Stomach (tissue), 9 donors: ENCODE data around the gene NLK. TPM values are rescaled to one million over a fixed set of nuclear protein-coding genes. Genes with fewer than 3 reads are reported as not detected.
"Not testable (repeated sequence)": the region's sequence is repeated elsewhere in the genome, so short reads cannot be mapped to it uniquely, and the experiment has no call there.

Experiments
- DNase-seq, 2 donors: peaks; one replicate each; pipeline versions ENCODE4 v3.0.0 to v3.0.0-alpha.2; 2013 to 2019
- H3K27ac ChIP-seq, 5 donors: fragments of 200-600 bp in 4 of 5; sonication (generic) in 4 of 5; one replicate each; pipeline ENCODE4 v1.5.1; 2013 to 2019; ENCODE audit warnings: mild to moderate bottlenecking in 1 of 5, moderate library complexity in 1 of 5
- H3K27me3 ChIP-seq, 3 donors: fragments of 200-600 bp; sonication (generic); one replicate each; pipeline ENCODE4 v1.5.1; 2017 to 2019; ENCODE audit warnings: mixed run types in 1 of 3
- H3K36me3 ChIP-seq, 4 donors: fragments of 200-600 bp; sonication (generic); 1 replicate in 3 of 4; 2 replicates in 1 of 4; pipeline ENCODE4 v1.5.1; 2016 to 2019
- H3K4me1 ChIP-seq, 4 donors: fragments of 200-600 bp; sonication (generic); one replicate each; pipeline ENCODE4 v1.5.1; 2016 to 2019
- H3K4me3 ChIP-seq, 4 donors: fragments of 200-600 bp; sonication (generic) in 3 of 4; one replicate each; pipeline ENCODE4 v1.5.1; 2016 to 2019; ENCODE audit warnings: mild to moderate bottlenecking in 1 of 4
- H3K9me3 ChIP-seq, 4 donors: fragments of 200-600 bp; sonication (generic); one replicate each; pipeline ENCODE4 v1.5.1; 2016 to 2019
- CTCF ChIP-seq, 7 experiments: fragments of 450-650 bp in 4 of 7; fragments of 200-600 bp in 3 of 7; sonication (generic) in 3 of 7; IDR thresholded peaks; one replicate each; pipeline ENCODE4 v1.5.1; 2016 to 2019; ENCODE audit warnings: antibody characterized with exemption in 7 of 7, control low read depth in 2 of 7, mild to moderate bottlenecking in 1 of 7
- EP300 ChIP-seq: sonication (generic); formaldehyde crosslinking; IDR thresholded peaks from one replicate; pipeline ENCODE4 v1.6.1; 2017; ENCODE audit warnings: antibody characterized with exemption
- POLR2A ChIP-seq, 4 donors: fragments of 450-650 bp; IDR thresholded peaks; one replicate each; pipeline ENCODE4 v1.6.1; 2016; ENCODE audit warnings: antibody characterized with exemption in 4 of 4, control low read depth in 2 of 4, mild to moderate bottlenecking in 1 of 4, moderate library complexity in 1 of 4
- POLR2AphosphoS5 ChIP-seq, 3 donors: sonication (generic); formaldehyde crosslinking; IDR thresholded peaks; one replicate each; pipeline ENCODE4 v1.6.1; 2016; ENCODE audit warnings: antibody characterized with exemption in 3 of 3
- WGBS, 5 donors: extraction: QIAGEN DNeasy Blood & Tissue Kit in 3 of 5; methylation state at CpG; one replicate each; pipeline versions ENCODE4 v1.1.5 to v1.1.7; 2013 to 2018; 5-methylcytosine and 5-hydroxymethylcytosine counted together
- intact Hi-C: fragments of 100-400 bp; cut with DNase I; formaldehyde crosslinking; loops from one replicate; pipeline ENCODE4 v1.15.1; 2023; ENCODE audit warnings: low total_unique reads
- polyA plus RNA-seq, 3 donors: library from polyadenylated mRNA; stranded (reverse); fragments of 200-250 nt; gene quantifications; one replicate each; pipeline ENCODE4 v1.2.3, GENCODE V29; 2013
- total RNA-seq, 5 donors: library from RNA; depleted of rRNA; stranded (reverse); fragments of >200 nt; gene quantifications; one replicate each; pipeline versions ENCODE4 v1.1.0 to v1.2.3, GENCODE V29; 2014 to 2016
- donor health status: healthy with polysubstance abuse.
- donor health status: Bipolar disorder and iron deficiency.
- donor health status: healthy.

NLK gene
- total and polyA plus RNA-seq, 8 donors, result 4.3 to 169 (median 14.7) TPM

GRCh38 chr17:28178800-28179199 lies 136.3 kb downstream of the NLK start:
- no peaks in the 10 kb centered on the region for H3K27me3 ChIP-seq
- intact Hi-C loops, result no loop called here

GRCh38 chr17:28180449-28180848 lies 138.0 kb downstream of the NLK start:
- Histone ChIP-seq H3K4me1 (no peaks in the 10 kb centered on the region), H3K27ac (no peak overlapping the region), H3K9me3 (no peaks in the 10 kb centered on the region), H3K4me3 (no peak overlapping the region), H3K36me3 (peaks cover 0 to 14% (median 11%) of the 10 kb centered on the region in 4 donors), H3K27me3 (no peaks in the 10 kb centered on the region)
- no peak for DNase-seq
- intact Hi-C loops, result no loop called here
- TF ChIP-seq CTCF (IDR thresholded peaks at IDR 0.05) (no peak), EP300 (no peak), POLR2AphosphoS5 (IDR thresholded peaks at IDR 0.05) (no peak), POLR2A (IDR thresholded peaks at IDR 0.05) (no peak)
- WGBS, 5 donors, result 71 to 84% (median 78%) methylated on average over 1 of the region's 1 CpG

More at GRCh38 chr17:28178800-28179199, 136.3 kb downstream of the NLK start:
- Histone ChIP-seq H3K36me3 (peaks cover 0 to 25% (median 16%) of the 10 kb centered on the region in 4 donors), H3K4me3 (no peak overlapping the region), H3K4me1 (no peaks in the 10 kb centered on the region), H3K9me3 (no peaks in the 10 kb centered on the region), H3K27ac (no peak overlapping the region)
- no peak for DNase-seq
- WGBS, 5 donors, result 91 to 95% (median 92%) methylated on average over 3 of the region's 3 CpGs
- TF ChIP-seq POLR2A (IDR thresholded peaks at IDR 0.05), result no peak

DNA sequence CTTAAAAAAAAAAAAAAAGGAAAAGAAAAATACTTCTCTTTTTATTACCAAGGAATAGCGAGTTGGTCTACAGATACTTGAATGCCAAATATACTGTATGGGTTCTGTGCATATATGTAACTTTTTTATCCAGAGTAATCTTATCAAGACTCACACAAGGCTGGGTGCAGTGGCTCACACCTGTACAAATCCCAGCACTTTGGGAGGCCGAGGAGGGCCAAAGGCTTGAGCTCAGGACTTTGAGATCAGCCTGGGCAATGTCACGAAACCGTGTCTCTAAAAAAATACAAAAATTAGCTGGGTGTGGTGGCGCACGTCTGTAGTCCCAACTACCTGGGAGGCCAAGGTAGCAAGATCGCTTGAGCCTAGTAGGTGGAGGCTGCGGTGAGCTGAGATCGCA lies 139.1 kb downstream of the NLK start:
- DNase-seq, result no peak
- Histone ChIP-seq H3K27ac (no peak overlapping the region), H3K36me3 (peaks cover 0 to 25% (median 22%) of the 10 kb centered on the region in 4 donors), H3K4me3 (no peak overlapping the region), H3K9me3 (no peaks in the 10 kb centered on the region), H3K4me1 (no peaks in the 10 kb centered on the region), H3K27me3 (no peaks in the 10 kb centered on the region)
- 87 to 96% (median 91%) methylated on average over 9 of the region's 9 CpGs for WGBS, 5 donors
- intact Hi-C loops, result no loop called here
- TF ChIP-seq POLR2A (IDR thresholded peaks at IDR 0.05), result no peak
- TF ChIP-seq CTCF (IDR thresholded peaks at IDR 0.05), result no peak
- TF ChIP-seq POLR2AphosphoS5 (IDR thresholded peaks at IDR 0.05), result no peak
- no peak for TF ChIP-seq EP300

DNA sequence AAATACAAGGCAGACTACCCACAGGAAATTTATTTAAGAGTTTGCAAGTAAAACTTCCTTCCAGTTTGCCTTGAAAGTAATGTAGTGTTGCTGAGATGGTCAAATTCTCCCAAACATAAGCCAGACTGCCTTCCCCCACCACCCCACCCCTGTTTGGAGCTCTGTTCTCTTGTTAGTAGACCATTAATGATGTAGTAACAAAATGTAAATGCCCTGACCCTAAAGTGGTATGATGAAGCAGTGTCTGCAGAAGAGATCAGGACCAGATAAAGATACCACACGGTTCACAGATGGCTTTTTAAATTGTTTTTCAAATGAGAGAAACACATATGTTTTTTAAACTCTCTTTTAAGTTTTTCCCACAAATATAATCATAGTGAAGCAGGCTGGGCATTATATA lies 140.1 kb downstream of the NLK start:
- no peaks in the 10 kb centered on the region for H3K9me3 ChIP-seq
- H3K27ac ChIP-seq, result no peak overlapping the region
- H3K27me3 ChIP-seq, result no peaks in the 10 kb centered on the region
- H3K4me1 ChIP-seq, result no peaks in the 10 kb centered on the region
- H3K4me3 ChIP-seq, result no peak overlapping the region
- intact Hi-C loops, result no loop called here
- no peak for TF ChIP-seq EP300
- no peak for TF ChIP-seq POLR2AphosphoS5 (IDR thresholded peaks at IDR 0.05)
- TF ChIP-seq POLR2A (IDR thresholded peaks at IDR 0.05), result no peak
- no peak for TF ChIP-seq CTCF (IDR thresholded peaks at IDR 0.05)
- H3K36me3 ChIP-seq, result peaks cover 0 to 25% (median 23%) of the 10 kb centered on the region in 4 donors
- 61 to 73% (median 70%) methylated on average over 1 of the region's 1 CpG for WGBS, 5 donors
- no peak for DNase-seq

GRCh38 chr17:28185658-28186057 lies 143.2 kb downstream of the NLK start:
- no peak for DNase-seq
- 90 to 98% (median 93%) methylated on average over 5 of the region's 5 CpGs for WGBS, 5 donors

GRCh38 chr17:28186472-28186871 lies 144.0 kb downstream of the NLK start:
- intact Hi-C loops, H3K27ac ChIP-seq, H3K27me3 ChIP-seq, H3K9me3 ChIP-seq, DNase-seq, H3K4me3 ChIP-seq, H3K4me1 ChIP-seq: not testable (repeated sequence)
- peaks cover 0 to 29% (median 24%) of the 10 kb centered on the region in 4 donors for H3K36me3 ChIP-seq
- WGBS, 5 donors, result 95 to 98% (median 97%) methylated on average over 3 of the region's 3 CpGs

More at GRCh38 chr17:28185658-28186057, 143.2 kb downstream of the NLK start:
- Histone ChIP-seq H3K4me1 (peaks cover 0 to 8% (median 5%) of the 10 kb centered on the region in 4 donors), H3K4me3 (no peak overlapping the region), H3K27me3 (no peaks in the 10 kb centered on the region), H3K9me3 (no peaks in the 10 kb centered on the region), H3K27ac (no peak overlapping the region), H3K36me3 (peaks cover 0 to 25% (median 19%) of the 10 kb centered on the region in 4 donors)
- TF ChIP-seq CTCF (IDR thresholded peaks at IDR 0.05) (no peak), POLR2AphosphoS5 (IDR thresholded peaks at IDR 0.05) (no peak), EP300 (no peak), POLR2A (IDR thresholded peaks at IDR 0.05) (no peak)
- intact Hi-C loops, result no loop called here
